Pancreas (tissue), 10 donors: ENCODE results near the gene RNF141. TPM values are rescaled to one million over a fixed set of nuclear protein-coding genes. Genes with fewer than 3 reads are reported as not detected.

Source experiments
- ATAC-seq, 4 donors: fragments of 200-7000 bp; cut with Tn5 transposase; one replicate each; pipeline versions ENCODE4 v1.8.0 to v1.9.1; 2020; ENCODE audit warnings: mild to moderate bottlenecking in 4 of 4, moderate library complexity in 4 of 4
- DNase-seq, 6 donors: peaks; one replicate each; pipeline ENCODE4 v3.0.0-alpha.2; 2020
- FAIRE-seq: peaks from 2 replicates; lab custom pipeline; 2012; peaks lifted over from hg19 to GRCh38; lab: Jason Lieb, UNC
- H3K27ac ChIP-seq, 4 donors: fragments of 200-600 bp; sonication (generic); 1 replicate in 3 of 4; 2 replicates in 1 of 4; pipeline versions ENCODE4 v1.5.0 to v1.8.0; 2020
- H3K27me3 ChIP-seq, 4 donors: fragments of 200-600 bp; one replicate each; pipeline ENCODE4 v1.8.0; 2021
- H3K36me3 ChIP-seq, 3 donors: fragments of 200-600 bp; sonication (generic) in 1 of 3; one replicate each; pipeline versions ENCODE4 v1.5.0 to v1.8.0; 2020 to 2021
- H3K4me1 ChIP-seq, 3 donors: fragments of 200-600 bp; one replicate each; pipeline ENCODE4 v1.8.0; 2021
- H3K4me3 ChIP-seq, 4 donors: fragments of 200-600 bp; sonication (generic) in 2 of 4; one replicate each; pipeline versions ENCODE4 v1.5.0 to v1.8.0; 2020 to 2021
- H3K9me3 ChIP-seq, 4 donors: fragments of 200-600 bp; one replicate each; pipeline ENCODE4 v1.8.0; 2021
- WGBS, 2 donors: extraction: QIAGEN DNeasy Blood & Tissue Kit; methylation state at CpG; one replicate each; pipeline ENCODE4 v1.1.7; 2013; 5-methylcytosine and 5-hydroxymethylcytosine counted together
- intact Hi-C, 3 donors: fragments of 100-400 bp; cut with DNase I; formaldehyde crosslinking; loops; one replicate each; pipeline versions ENCODE4 v1.11.1 to v1.14.2; 2022
- polyA plus RNA-seq, 2 donors: library from polyadenylated mRNA; stranded (reverse); fragments of 200-250 nt; gene quantifications; one replicate each; pipeline ENCODE4 v1.2.3, GENCODE V29; 2013
- total RNA-seq, 6 donors: library from RNA; stranded (reverse); fragmentation: NEBNext Ultra II Directional in 4 of 6; extraction: Animal tissue kit (Norgen Biotek cat#: 25700) in 4 of 6; gene quantifications; one replicate each; pipeline versions ENCODE4 v1.2.1 to v1.2.4, GENCODE V29; 2021 to 2023
- TF ChIP-seq, protein P1 (sequence below), 4 donors: fragments of 200-600 bp; sonication (generic) in 3 of 4; IDR thresholded peaks; one replicate each; pipeline versions ENCODE4 v1.5.0 to v1.8.0; 2021; ENCODE audit warnings: antibody characterized with exemption in 4 of 4
- donor health status: healthy with polysubstance abuse.
- donor health status: DM: no; HTN: no; CAD: no; lungs with moderate emphysema.
- donor health status: DM: no; HTN: no; CAD: no.
- donor health status: control.
- donor health status: control.
- donor health status: Bipolar disorder and iron deficiency.
- donor health status: DM: yes; HTN: yes; CAD: no.
- donor health status: DM: no; HTN: no; CAD: no.
- donor health status: DM: no; HTN: no; CAD: no.
- donor health status: DM: yes; HTN: yes; CAD: no.

Gene RNF141
- total and polyA plus RNA-seq, 8 donors: 4.4 to 21.5 (median 15.4) TPM

DNA sequence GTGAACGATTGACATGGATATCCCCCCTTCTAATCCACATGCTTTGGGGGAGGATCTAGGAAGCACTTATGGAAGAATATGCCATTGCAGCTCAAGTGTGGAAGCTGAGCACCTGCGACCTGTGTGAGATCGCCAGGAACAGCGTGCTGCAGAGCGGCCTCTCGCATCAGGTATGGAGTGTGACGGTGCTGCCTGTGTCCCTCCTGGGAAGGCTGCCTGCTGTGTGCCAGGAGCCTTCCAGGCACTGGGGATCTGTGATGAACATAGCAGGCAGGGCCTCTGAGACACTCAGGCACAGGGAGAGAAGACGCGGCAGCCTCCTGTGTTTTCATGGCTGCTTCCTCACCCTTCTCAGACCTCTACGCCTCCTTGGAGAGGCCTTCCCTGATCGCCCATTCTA, 36.5 kb downstream of the RNF141 start:
- WGBS, 2 donors: 92 to 93% methylated on average over 11 of the region's 11 CpGs
- intact Hi-C loops: no loop called here
- Histone ChIP-seq H3K4me1 (no peaks in the 10 kb centered on the region), H3K27me3 (no peaks in the 10 kb centered on the region), H3K4me3 (no peak overlapping the region), H3K27ac (no peak overlapping the region), H3K9me3 (no peaks in the 10 kb centered on the region), H3K36me3 (no peaks in the 10 kb centered on the region)
- ATAC-seq (no peak), FAIRE-seq (no peak), DNase-seq (no peak)
- TF ChIP-seq, protein P1, sequence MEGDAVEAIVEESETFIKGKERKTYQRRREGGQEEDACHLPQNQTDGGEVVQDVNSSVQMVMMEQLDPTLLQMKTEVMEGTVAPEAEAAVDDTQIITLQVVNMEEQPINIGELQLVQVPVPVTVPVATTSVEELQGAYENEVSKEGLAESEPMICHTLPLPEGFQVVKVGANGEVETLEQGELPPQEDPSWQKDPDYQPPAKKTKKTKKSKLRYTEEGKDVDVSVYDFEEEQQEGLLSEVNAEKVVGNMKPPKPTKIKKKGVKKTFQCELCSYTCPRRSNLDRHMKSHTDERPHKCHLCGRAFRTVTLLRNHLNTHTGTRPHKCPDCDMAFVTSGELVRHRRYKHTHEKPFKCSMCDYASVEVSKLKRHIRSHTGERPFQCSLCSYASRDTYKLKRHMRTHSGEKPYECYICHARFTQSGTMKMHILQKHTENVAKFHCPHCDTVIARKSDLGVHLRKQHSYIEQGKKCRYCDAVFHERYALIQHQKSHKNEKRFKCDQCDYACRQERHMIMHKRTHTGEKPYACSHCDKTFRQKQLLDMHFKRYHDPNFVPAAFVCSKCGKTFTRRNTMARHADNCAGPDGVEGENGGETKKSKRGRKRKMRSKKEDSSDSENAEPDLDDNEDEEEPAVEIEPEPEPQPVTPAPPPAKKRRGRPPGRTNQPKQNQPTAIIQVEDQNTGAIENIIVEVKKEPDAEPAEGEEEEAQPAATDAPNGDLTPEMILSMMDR (IDR thresholded peaks at IDR 0.05): no peak

GRCh38 chr11:10503777-10504480, 37.1 kb downstream of the RNF141 start:
- intact Hi-C loops: no loop called here
- peak overlapping the region in 2 of 4 donors; percentile 2 to 55 for H3K27ac ChIP-seq
- FAIRE-seq: no peak
- peak in 2 of 4 donors; percentile 61 to 68 for ATAC-seq
- no peaks in the 10 kb centered on the region for H3K4me1 ChIP-seq
- no peak for DNase-seq
- no peaks in the 10 kb centered on the region for H3K27me3 ChIP-seq
- no peaks in the 10 kb centered on the region for H3K9me3 ChIP-seq
- H3K36me3 ChIP-seq: no peaks in the 10 kb centered on the region
- TF ChIP-seq, protein P1 (IDR thresholded peaks at IDR 0.05): no peak
- WGBS, 2 donors: 86 to 89% methylated on average over 5 of the region's 5 CpGs
- H3K4me3 ChIP-seq: no peak overlapping the region

- Histone ChIP-seq H3K27ac (peak overlapping the region in 2 of 4 donors; percentile 2 to 55), H3K4me1 (no peaks in the 10 kb centered on the region), H3K36me3 (no peaks in the 10 kb centered on the region), H3K9me3 (no peaks in the 10 kb centered on the region), H3K4me3 (no peak overlapping the region), H3K27me3 (no peaks in the 10 kb centered on the region)
- intact Hi-C loops: no loop called here
- ATAC-seq (peak in 2 of 4 donors; percentile 69 to 76), DNase-seq (no peak), FAIRE-seq (no peak)
- WGBS, 2 donors: 90 to 96% methylated on average over 2 of the region's 2 CpGs
- TF ChIP-seq, protein P1 (IDR thresholded peaks at IDR 0.05): no peak
Measured at GRCh38 chr11:10503221-10503620, 37.8 kb downstream of the RNF141 start.

DNA sequence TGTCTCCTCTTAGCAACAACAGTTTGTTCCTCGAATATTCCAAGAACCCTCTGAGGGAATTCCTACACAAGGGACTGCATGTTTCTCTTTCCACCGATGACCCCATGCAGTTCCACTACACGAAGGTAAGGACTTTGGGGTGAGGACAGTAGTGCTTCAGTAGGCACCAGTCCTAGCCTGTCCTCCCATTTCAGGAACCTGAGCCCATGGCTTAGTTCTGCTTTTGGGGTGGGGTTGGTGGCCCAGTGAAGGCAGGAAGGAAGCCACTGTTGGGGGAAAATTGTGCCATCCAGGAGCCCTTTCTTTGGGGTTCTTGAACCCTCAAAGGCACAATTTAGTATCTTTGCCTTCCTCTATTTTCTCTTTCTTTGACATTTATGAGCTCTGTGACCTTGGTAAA, 38.2 kb downstream of the RNF141 start:
- intact Hi-C loops: no loop called here
- WGBS, 2 donors: 71 to 88% methylated on average over 3 of the region's 3 CpGs
- Histone ChIP-seq H3K4me1 (no peaks in the 10 kb centered on the region), H3K4me3 (no peak overlapping the region), H3K9me3 (no peaks in the 10 kb centered on the region), H3K36me3 (no peaks in the 10 kb centered on the region), H3K27ac (peak overlapping the region in 1 of 4 donors; percentile 2), H3K27me3 (no peaks in the 10 kb centered on the region)
- DNase-seq: no peak
- no peak for FAIRE-seq
- peak in 2 of 4 donors; percentile 63 to 64 for ATAC-seq
- TF ChIP-seq, protein P1 (IDR thresholded peaks at IDR 0.05): no peak

DNA sequence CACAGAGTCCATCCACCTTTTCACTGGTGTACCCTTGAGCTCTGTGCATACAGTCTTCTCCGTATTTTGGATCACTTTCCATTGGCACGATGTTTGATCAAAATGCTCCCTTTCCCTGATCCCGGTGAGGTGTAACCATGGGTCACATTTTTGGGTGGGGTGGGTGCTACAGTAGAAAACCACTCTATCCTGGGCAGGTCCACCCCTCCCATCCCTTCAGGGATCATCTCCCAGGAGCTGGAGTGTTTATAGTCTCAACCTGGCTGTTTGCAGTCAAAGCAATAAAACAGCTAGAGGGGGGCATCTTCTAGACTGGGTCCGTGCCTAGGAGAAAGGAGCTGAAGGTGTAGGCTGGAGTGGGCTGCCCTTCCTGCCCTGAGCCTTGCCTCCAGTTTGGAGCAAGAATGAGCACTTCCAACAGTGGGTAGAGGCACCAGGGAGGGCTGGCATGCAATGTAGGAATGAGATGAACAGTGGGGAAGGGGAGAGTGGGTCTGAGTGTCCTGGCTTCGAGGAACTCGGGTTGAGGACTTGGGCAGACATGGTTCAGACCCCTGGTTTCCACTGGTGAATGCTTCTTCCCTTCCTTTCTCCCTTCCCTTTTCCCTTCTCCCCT, 38.8 kb downstream of the RNF141 start:
- intact Hi-C loops: no loop called here
- Histone ChIP-seq H3K4me1 (no peaks in the 10 kb centered on the region), H3K27me3 (no peaks in the 10 kb centered on the region), H3K27ac (no peak overlapping the region), H3K4me3 (no peak overlapping the region), H3K9me3 (no peaks in the 10 kb centered on the region), H3K36me3 (no peaks in the 10 kb centered on the region)
- no peak for FAIRE-seq
- WGBS, 2 donors: 79 to 92% methylated on average over 6 of the region's 6 CpGs
- DNase-seq: no peak
- TF ChIP-seq, protein P1 (IDR thresholded peaks at IDR 0.05): no peak
- no peak for ATAC-seq
